HepG2 (cell line): Measurements from ENCODE around the gene C3orf18. TPM values are rescaled to one million over a fixed set of nuclear protein-coding genes. Genes with fewer than 3 reads are reported as not detected.
A peak's percentile ranks its signal among the peaks of the same experiment; 100 is the strongest.

ENCODE experiments used
- ATAC-seq: fragments of 200-7000 bp; cut with Tn5 transposase; 3 replicates; pipeline ENCODE4 v1.9.1; 2020; ENCODE audit warnings: mild to moderate bottlenecking, moderate library complexity
- BruUV-seq: library from RNA; stranded (reverse); fragments of 400-500 nt; replicated peaks from 2 replicates; lab custom pipeline; 2021; lab: Mats Ljungman, UMichigan
- CTCF ChIA-PET: fragments of 300-600 bp; formaldehyde crosslinking; extraction: SDS; loops from one replicate; lab custom pipeline; 2021; ENCODE audit warnings: low total read pairs, inconsistent platforms, low intra/inter-chr PET ratio; lab: Yijun Ruan, JAX
- POLR2A ChIA-PET: fragments of 350-600 bp; sonication (Branson Sonifier 250); formaldehyde crosslinking; loops from one replicate; lab custom pipeline; 2020; ENCODE audit warnings: antibody characterized with exemption, inconsistent platforms; lab: Yijun Ruan, JAX
- DNase-seq: peaks from one replicate; pipeline ENCODE4 v3.0.0-alpha.2; 2015; ENCODE audit warnings: low spot score
- FAIRE-seq: peaks from 3 replicates; lab custom pipeline; 2011; peaks lifted over from hg19 to GRCh38; lab: Jason Lieb, UNC
- H2AFZ ChIP-seq: one replicate; pipeline ENCODE4 v1.6.1; 2011; ENCODE audit warnings: low read length, inconsistent platforms
- H3K27ac ChIP-seq: fragments of 300-600 bp; 3 replicates; pipeline ENCODE4 v1.8.0; 2011; ENCODE audit warnings: mixed run types, mild to moderate bottlenecking, mixed read lengths, low read length, inconsistent platforms; ENCODE audit not compliant: insufficient read depth; ENCODE audit errors: extremely low read length
- H3K27me3 ChIP-seq, 2 experiments: fragments of 200-600 bp in 1 of 2; 2 replicates in 1 of 2; 3 replicates in 1 of 2; pipeline versions ENCODE4 v1.6.0 to v1.8.0; 2011; ENCODE audit warnings: low read length in 2 of 2, mild to moderate bottlenecking in 2 of 2, moderate library complexity in 2 of 2, inconsistent platforms in 1 of 2; ENCODE audit not compliant: insufficient read depth in 2 of 2, control insufficient read depth in 1 of 2
- H3K36me3 ChIP-seq, 2 experiments: fragments of 200-600 bp in 1 of 2; replicated peaks in 1 of 2; 2 replicates in 1 of 2; 3 replicates in 1 of 2; pipeline versions ENCODE4 v1.5.1 to v1.8.0; 2011; ENCODE audit warnings: low read length in 2 of 2, inconsistent platforms in 1 of 2; ENCODE audit not compliant: insufficient read depth in 2 of 2, control insufficient read depth in 1 of 2
- H3K4me1 ChIP-seq: 2 replicates; pipeline ENCODE4 v1.5.1; 2012; ENCODE audit warnings: low read length, inconsistent platforms; ENCODE audit not compliant: insufficient read depth
- H3K4me2 ChIP-seq: 2 replicates; pipeline ENCODE4 v1.6.0; 2011; ENCODE audit warnings: low read depth, low read length, inconsistent platforms
- H3K4me3 ChIP-seq, 3 experiments: fragments of 200-600 bp in 1 of 3; sonication (generic), shearing (Covaris generic) in 1 of 3; replicated peaks in 1 of 3; 2 replicates each; pipeline ENCODE4 v1.5.1; 2011 to 2016; ENCODE audit warnings: low read length in 3 of 3, inconsistent platforms in 2 of 3, low read depth in 2 of 3, mild to moderate bottlenecking in 2 of 3, control low read depth in 1 of 3, mixed read lengths in 1 of 3; ENCODE audit not compliant: insufficient read depth in 1 of 3
- H3K79me2 ChIP-seq: one replicate; pipeline ENCODE4 v1.6.1; 2011; ENCODE audit warnings: low read length, inconsistent platforms; ENCODE audit not compliant: insufficient read depth
- H3K9ac ChIP-seq: 2 replicates; pipeline ENCODE4 v1.6.0; 2011; ENCODE audit warnings: mild to moderate bottlenecking, low read depth, low read length, inconsistent platforms; ENCODE audit not compliant: insufficient read depth
- H3K9me3 ChIP-seq: 2 replicates; pipeline ENCODE4 v1.5.1; 2012; ENCODE audit warnings: mild to moderate bottlenecking, low read length
- H4K20me1 ChIP-seq: 2 replicates; pipeline ENCODE4 v1.6.0; 2011; ENCODE audit warnings: inconsistent platforms, mild to moderate bottlenecking, low read length, moderate library complexity; ENCODE audit not compliant: insufficient read depth
- CREB1 ChIP-seq, 2 experiments: fragments of 450-650 bp in 1 of 2; IDR thresholded peaks; 2 replicates each; pipeline ENCODE4 v1.6.1; 2016 to 2017; ENCODE audit warnings: control low read depth in 1 of 2, mild to moderate bottlenecking in 1 of 2, missing compliant biosample characterization in 1 of 2, missing genetic modification characterization in 1 of 2
- MNT ChIP-seq: fragments of 450-650 bp; IDR thresholded peaks from 2 replicates; pipeline ENCODE4 v1.6.1; 2016
- U2AF1 ChIP-seq: fragments of 200-400 bp; formaldehyde crosslinking; optimal IDR thresholded peaks from 2 replicates; pipeline ENCODE3; 2017; ENCODE audit warnings: mild to moderate bottlenecking, low read depth, low read length
- WGBS: methylation state at CpG from one replicate; pipeline ENCODE4 v1.1.6; 2017; ENCODE audit warnings: low lambda C conversion rate; 5-methylcytosine and 5-hydroxymethylcytosine counted together
- in situ Hi-C: cut with HindIII; loops from 2 replicates; pipeline ENCODE4 v1.10.0; 2017; ENCODE audit warnings: low pct_unique_long_range_greater_than_20kb; ENCODE audit not compliant: extremely low pct_ligation_motif_present
- intact Hi-C: fragments of 100-400 bp; cut with micrococcal nuclease; formaldehyde crosslinking; loops from one replicate; pipeline ENCODE4 v1.10.0; 2022; ENCODE audit not compliant: unreplicated experiment
- polyA plus RNA-seq, 8 experiments: library from polyadenylated mRNA; depleted of rRNA in 3 of 8; stranded (reverse) in 7 of 8; unstranded in 1 of 8; fragments of >200 nt; fragmentation: Illumina TruSeq in 4 of 8; extraction: Trizol in 4 of 8; gene quantifications; 2 replicates each; pipeline versions ENCODE4 v1.2.1 to v1.2.3, GENCODE V29; 2011 to 2016; ENCODE audit warnings: low read depth in 4 of 8, missing spikeins in 1 of 8, mixed read lengths in 1 of 8; ENCODE audit not compliant: insufficient read depth in 1 of 8
- total RNA-seq, 5 experiments: library from RNA; depleted of rRNA; stranded (reverse); fragments of >200 nt; fragmentation: Illumina TruSeq; extraction: Trizol; gene quantifications; 2 replicates each; pipeline ENCODE4 v1.2.3, GENCODE V29; 2016; ENCODE audit warnings: low read depth in 1 of 5
- TF ChIP-seq, protein P1 (sequence below): sonication (generic); formaldehyde crosslinking; IDR thresholded peaks from 2 replicates; pipeline ENCODE4 v1.8.0; 2022; ENCODE audit warnings: mild to moderate bottlenecking, missing genetic modification reagents

Gene C3orf18
- total and polyA plus RNA-seq, 2 of the 13 experiments (the other 11 are each of a cell fraction or from before 2014, with no cell fraction given) = 1.6 to 4.8 TPM

DNA sequence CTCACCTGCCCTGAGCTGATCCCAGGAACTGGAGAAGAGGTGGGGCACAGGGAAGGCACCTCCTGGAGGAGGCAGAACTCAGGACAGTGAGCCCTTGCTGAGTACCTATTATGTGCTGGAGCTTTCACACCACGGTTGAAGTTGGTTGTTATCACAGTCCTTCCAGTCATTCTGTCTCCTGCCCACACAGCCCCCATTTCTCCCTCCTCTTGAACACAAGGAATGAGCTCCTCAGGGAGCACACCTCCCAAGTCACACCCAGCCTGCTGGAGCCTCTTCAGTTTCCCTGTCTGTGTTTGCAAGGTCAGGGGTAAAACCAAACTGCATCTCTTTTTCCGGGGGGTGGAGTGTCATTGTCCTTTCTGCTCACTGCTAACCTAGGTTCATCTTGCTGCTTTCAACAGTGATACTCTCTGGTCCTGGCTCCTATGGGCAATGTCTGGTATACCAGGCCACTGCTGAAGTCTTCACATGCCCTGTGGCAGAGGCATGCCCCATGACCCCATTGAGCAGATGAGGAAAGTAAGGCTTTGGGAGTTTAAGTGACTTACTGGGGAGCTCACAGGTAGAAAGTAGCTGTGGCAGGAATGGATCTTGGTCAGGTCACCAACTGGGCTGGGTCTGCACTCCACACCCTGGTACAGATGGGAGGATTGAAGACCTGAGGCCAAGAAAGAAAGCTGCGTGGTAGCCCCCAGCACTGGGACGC is 30.0 kb downstream of the C3orf18 start (continued):
- TF ChIP-seq, protein P1, sequence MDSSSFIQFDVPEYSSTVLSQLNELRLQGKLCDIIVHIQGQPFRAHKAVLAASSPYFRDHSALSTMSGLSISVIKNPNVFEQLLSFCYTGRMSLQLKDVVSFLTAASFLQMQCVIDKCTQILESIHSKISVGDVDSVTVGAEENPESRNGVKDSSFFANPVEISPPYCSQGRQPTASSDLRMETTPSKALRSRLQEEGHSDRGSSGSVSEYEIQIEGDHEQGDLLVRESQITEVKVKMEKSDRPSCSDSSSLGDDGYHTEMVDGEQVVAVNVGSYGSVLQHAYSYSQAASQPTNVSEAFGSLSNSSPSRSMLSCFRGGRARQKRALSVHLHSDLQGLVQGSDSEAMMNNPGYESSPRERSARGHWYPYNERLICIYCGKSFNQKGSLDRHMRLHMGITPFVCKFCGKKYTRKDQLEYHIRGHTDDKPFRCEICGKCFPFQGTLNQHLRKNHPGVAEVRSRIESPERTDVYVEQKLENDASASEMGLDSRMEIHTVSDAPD (CRISPR knock-in tag) = no peak
- TF ChIP-seq, all 625 proteins: peak for 0

GRCh38 chr3:50536471-50537180 is 30.9 kb downstream of the C3orf18 start:
- Histone ChIP-seq H3K4me1 (no peaks in the 10 kb centered on the region), H2AFZ (no peak overlapping the region), H3K4me3 (no peak overlapping the region), H4K20me1 (no peaks in the 10 kb centered on the region), H3K27me3 (peaks cover 2 to 78% of the 10 kb centered on the region in 2 experiments; a peak in 4 of 5 replicates), H3K36me3 (no peaks in the 10 kb centered on the region), H3K9me3 (no peaks in the 10 kb centered on the region), H3K79me2 (no peaks in the 10 kb centered on the region), H3K27ac (no peak overlapping the region), H3K4me2 (no peak overlapping the region), H3K9ac (no peak overlapping the region)
- in situ Hi-C loops (no loop called here), intact Hi-C loops (no loop called here)
- BruUV-seq = no TSS peak
- POLR2A ChIA-PET = no interaction called here
- FAIRE-seq (no peak), DNase-seq (no peak), ATAC-seq (no peak)
- CTCF ChIA-PET = no interaction called here
- WGBS = 3% methylated on average over 4 of the region's 5 CpGs
- TF ChIP-seq MNT (peak; percentile 61), CREB1 (IDR thresholded peaks at IDR 0.05) (peak; percentile 40; the same call in 1 of the 2 replicates), CREB1 (CRISPR knock-in tag; IDR thresholded peaks at IDR 0.05) (no peak), U2AF1 (no peak)
- TF ChIP-seq, all 625 proteins: peak for 2
